Large intestine (tissue), 3 donors: ENCODE data around the gene WASL. TPM values are rescaled to one million over a fixed set of nuclear protein-coding genes. Genes with fewer than 3 reads are reported as not detected.

Experiments
- DNase-seq, 2 donors: peaks; one replicate each; pipeline versions ENCODE4 v3.0.0 to v3.0.0-alpha.2; 2013
- H3K27ac ChIP-seq: one replicate; pipeline ENCODE4 v1.5.1; 2013; ENCODE audit warnings: low read length
- H3K27me3 ChIP-seq: 2 replicates; pipeline ENCODE4 v1.6.1; 2013; ENCODE audit warnings: low read length; ENCODE audit not compliant: control insufficient read depth, insufficient read depth
- H3K36me3 ChIP-seq: 2 replicates; pipeline ENCODE4 v1.6.1; 2013; ENCODE audit warnings: low read length; ENCODE audit not compliant: control insufficient read depth, insufficient read depth
- H3K4me1 ChIP-seq: one replicate; pipeline ENCODE4 v1.6.1; 2013; ENCODE audit warnings: low read length; ENCODE audit not compliant: control insufficient read depth, insufficient read depth
- H3K4me3 ChIP-seq: one replicate; pipeline ENCODE4 v1.5.1; 2013; ENCODE audit warnings: low read length
- H3K9me3 ChIP-seq: one replicate; pipeline ENCODE4 v1.6.1; 2013; ENCODE audit warnings: mild to moderate bottlenecking, low read depth, low read length, moderate library complexity; ENCODE audit not compliant: control insufficient read depth
- WGBS: methylation state at CpG from one replicate; pipeline ENCODE4 v1.1.5; 2013; ENCODE audit warnings: low lambda C conversion rate; ENCODE audit not compliant: insufficient coverage; 5-methylcytosine and 5-hydroxymethylcytosine counted together
- polyA plus RNA-seq: library from polyadenylated mRNA; unstranded; fragments of 120-200 nt; gene quantifications from one replicate; pipeline ENCODE4 v1.2.1, GENCODE V29; 2013

WASL gene
- polyA plus RNA-seq, 1 donor, result 60.7 TPM

DNA sequence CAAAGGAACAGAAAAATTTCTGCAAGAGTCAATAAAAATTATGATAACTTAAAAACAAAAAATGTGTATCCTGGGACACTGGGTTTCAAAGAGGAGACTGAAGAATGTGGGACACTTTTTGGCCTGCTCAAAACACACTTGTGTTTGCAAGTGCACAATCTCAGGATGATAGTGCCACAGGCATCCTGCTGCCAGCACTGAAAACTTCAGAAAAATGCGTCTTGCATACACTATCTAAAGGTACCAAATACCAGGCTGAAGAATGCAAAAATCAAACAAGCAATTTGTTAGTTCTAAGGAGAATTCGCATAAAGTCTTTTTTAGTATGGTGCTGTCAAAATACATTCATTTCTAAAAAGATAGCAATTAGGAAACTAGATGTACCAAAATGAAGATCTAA is 38.1 kb downstream of the WASL start:
- 60% methylated on average over 1 of the region's 2 CpGs for WGBS
- no peak overlapping the region for H3K27ac ChIP-seq
- no peak for DNase-seq
- no peaks in the 10 kb centered on the region for H3K27me3 ChIP-seq
- no peaks in the 10 kb centered on the region for H3K9me3 ChIP-seq
- peaks cover 15% of the 10 kb centered on the region for H3K36me3 ChIP-seq
- H3K4me3 ChIP-seq, result no peak overlapping the region
- H3K4me1 ChIP-seq, result no peaks in the 10 kb centered on the region

DNA sequence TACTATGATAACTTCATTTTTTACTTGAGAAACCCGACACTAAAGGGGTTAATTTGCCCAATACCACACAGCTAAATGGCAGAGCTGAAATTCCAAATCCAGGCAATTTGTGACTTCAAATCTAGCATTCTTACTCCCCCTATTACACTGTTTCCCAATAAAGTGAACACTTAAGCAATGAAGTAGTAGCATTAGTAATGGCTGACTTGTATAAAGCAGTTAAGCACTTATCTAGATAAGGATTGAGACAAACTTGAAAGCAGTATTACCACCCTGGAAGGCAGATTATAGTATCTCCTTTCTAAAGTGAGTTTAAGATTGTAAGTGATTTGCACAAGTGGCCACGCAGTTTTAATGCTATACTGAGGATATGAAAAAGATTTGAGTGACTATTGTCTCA is 39.3 kb downstream of the WASL start:
- no peak overlapping the region for H3K4me3 ChIP-seq
- H3K4me1 ChIP-seq, result peaks cover 7% of the 10 kb centered on the region
- H3K9me3 ChIP-seq, result no peaks in the 10 kb centered on the region
- no peak overlapping the region for H3K27ac ChIP-seq
- WGBS, result no CpG with 5 or more reads among the region's 2 CpGs
- H3K36me3 ChIP-seq, result peaks cover 23% of the 10 kb centered on the region
- DNase-seq, result no peak
- no peaks in the 10 kb centered on the region for H3K27me3 ChIP-seq

DNA sequence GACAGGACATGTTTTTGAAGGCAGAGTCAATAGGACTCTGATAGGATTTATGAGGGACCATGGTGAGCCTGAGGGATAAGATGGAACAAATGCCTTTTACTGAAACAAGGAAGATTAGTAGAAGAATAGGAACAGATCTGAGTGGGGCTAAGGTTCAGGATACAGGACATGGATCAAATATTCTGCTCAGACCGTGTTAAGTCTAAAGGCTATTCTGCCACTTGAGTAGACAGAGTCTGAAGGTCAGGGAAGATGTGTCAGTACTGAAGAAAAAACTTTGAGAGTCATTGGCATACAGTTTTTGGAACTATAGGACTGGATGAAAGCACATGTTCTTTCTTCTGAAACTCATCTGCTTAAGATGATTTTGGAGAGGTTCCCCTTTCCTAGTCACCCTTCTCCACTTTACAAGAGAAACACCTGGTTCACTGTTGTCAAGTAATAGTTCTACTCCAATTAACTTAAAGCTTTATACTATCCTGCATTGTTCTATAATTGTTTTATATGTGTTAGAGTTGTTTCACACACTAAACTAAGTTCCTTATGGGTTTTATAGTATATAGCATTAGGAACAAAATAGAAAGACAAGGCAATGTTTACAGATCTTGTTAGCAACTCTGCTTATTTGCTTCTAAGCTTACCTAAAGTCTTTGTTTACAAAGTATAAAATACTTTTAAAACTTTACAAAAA is 43.4 kb downstream of the WASL start:
- H3K36me3 ChIP-seq, result peaks cover 23% of the 10 kb centered on the region
- WGBS, result no CpG with 5 or more reads among the region's 1 CpG
- H3K4me3 ChIP-seq, result no peak overlapping the region
- H3K4me1 ChIP-seq, result peaks cover 7% of the 10 kb centered on the region
- no peaks in the 10 kb centered on the region for H3K27me3 ChIP-seq
- H3K9me3 ChIP-seq, result no peaks in the 10 kb centered on the region
- H3K27ac ChIP-seq, result peak overlapping the region; percentile 21
- DNase-seq, result peak; percentile 44 to 71

DNA sequence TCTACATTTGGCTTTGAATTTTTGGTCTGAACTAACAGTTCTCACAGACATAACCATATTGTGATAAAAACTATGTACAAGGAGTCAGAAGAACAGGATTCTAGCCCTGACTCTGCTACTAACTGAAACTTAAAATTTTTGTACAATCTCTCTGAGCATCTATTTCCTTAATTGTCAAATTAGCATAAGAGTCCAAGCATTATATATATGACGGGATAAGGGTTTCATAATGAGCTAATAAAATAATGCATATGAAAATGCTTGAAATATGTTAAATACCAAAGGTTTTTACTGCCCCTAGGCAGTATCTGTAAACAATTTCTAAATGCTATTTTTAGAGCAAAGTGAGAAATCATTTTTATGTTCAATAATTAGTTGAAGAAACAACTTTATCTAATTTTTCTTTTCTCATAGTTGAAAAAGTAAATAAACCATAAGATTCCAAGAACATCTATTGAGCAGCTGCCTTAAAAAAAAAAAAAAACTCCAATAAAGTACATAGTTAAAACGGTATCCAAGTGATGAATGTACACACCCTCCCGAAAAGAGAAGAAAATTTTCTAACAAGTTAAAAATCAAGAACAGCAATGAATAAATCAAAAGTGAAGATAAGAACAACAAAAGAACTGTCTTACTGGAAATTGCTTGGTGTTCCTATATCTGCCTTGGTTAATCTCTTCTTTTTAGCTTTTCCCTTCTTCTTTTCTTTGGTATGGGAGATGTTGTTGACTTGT is 52.7 kb downstream of the WASL start:
- H3K4me1 ChIP-seq, result no peaks in the 10 kb centered on the region
- H3K27me3 ChIP-seq, result no peaks in the 10 kb centered on the region
- 43% methylated on average over 1 of the region's 3 CpGs for WGBS
- H3K36me3 ChIP-seq, result peaks cover 31% of the 10 kb centered on the region
- H3K27ac ChIP-seq, result no peak overlapping the region
- H3K9me3 ChIP-seq, result no peaks in the 10 kb centered on the region
- no peak overlapping the region for H3K4me3 ChIP-seq
- no peak for DNase-seq

DNA sequence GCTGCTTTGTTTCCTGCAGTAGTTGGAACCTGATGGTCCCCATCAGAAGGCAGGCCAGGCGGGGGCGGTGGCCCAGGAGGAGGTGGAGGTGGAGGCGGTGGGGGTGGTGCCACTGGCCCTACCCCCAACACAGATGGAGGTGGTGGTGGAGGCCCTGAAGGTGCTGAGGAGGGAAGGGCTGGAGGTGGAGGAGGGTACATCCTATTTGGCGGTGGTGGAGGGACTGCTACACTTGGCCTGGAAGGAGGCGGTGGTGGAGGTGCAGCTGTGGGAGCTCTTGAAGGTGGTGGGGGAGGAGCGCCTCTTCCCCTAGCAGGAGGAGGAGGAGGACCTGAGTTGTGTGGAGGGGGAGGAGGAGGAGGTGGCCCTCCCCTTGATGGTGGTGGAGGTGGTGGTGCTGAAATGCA is 56.3 kb downstream of the WASL start:
- Histone ChIP-seq H3K27ac (no peak overlapping the region), H3K9me3 (no peaks in the 10 kb centered on the region), H3K36me3 (peaks cover 37% of the 10 kb centered on the region), H3K4me3 (no peak overlapping the region), H3K27me3 (no peaks in the 10 kb centered on the region), H3K4me1 (no peaks in the 10 kb centered on the region)
- WGBS, result no CpG with 5 or more reads among the region's 6 CpGs
- no peak for DNase-seq

DNA sequence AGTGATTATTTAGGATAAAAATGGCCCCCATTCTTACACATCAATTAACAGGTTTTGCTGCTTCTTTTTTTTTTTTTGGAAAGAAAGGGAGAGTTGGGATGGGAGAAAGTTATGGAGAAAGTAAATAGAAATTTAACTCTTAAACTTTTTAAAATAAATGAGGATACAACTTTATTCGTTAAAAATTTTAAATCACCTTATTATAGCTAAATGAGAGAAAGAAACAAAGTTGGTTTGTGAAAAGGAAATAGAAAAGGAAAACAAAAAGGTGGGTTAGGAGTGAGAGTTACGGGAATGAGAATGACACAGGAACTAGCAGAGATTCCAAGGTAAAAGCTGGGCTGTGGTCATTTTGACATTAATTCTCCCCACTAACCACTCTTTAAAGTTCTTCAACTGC is 58.3 kb downstream of the WASL start:
- no peak overlapping the region for H3K4me3 ChIP-seq
- DNase-seq, result no peak
- H3K36me3 ChIP-seq, result peaks cover 35% of the 10 kb centered on the region
- H3K9me3 ChIP-seq, result no peaks in the 10 kb centered on the region
- H3K4me1 ChIP-seq, result no peaks in the 10 kb centered on the region
- WGBS, result 100% methylated on average over 2 of the region's 2 CpGs
- no peak overlapping the region for H3K27ac ChIP-seq
- H3K27me3 ChIP-seq, result no peaks in the 10 kb centered on the region

DNA sequence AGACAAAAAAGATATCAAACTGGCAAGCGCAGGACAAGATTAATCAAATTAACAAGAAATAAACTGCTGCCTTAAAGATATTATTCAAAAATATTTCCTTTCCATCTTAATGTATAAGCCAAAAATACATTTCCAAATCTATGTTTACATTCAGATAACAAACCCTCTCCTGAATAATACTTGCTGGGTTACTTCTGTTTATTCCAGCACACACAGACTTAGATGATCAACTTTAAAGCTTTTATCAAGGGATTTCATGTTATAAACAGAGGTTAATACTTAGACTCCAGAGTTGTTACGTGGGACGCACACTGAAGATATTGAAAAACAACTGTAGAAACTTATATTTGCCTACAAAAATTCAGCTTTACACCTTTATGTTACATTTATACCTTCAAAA is 59.6 kb downstream of the WASL start:
- Histone ChIP-seq H3K36me3 (peaks cover 31% of the 10 kb centered on the region), H3K27me3 (no peaks in the 10 kb centered on the region), H3K4me3 (no peak overlapping the region), H3K9me3 (no peaks in the 10 kb centered on the region), H3K27ac (no peak overlapping the region), H3K4me1 (no peaks in the 10 kb centered on the region)
- DNase-seq, result no peak
- WGBS, result 43% methylated on average over 3 of the region's 3 CpGs

DNA sequence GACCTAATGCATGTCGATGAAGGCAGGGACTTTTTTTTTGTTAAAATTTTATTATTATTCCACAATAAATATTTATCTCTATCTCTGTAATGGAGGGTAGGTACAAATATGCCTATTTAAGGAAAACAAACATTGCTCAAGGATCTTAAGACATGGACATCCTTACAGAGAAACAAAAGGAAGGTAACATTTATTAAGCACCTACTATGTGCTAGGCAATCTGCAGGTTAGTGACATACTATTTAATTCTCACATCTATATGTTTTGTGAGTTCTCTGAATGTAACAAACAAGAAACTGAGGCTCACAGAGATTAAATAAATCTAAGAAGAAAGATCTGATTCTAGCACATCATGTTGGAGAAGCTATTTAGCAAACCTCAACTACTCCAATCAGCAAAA is 61.1 kb downstream of the WASL start:
- Histone ChIP-seq H3K27ac (no peak overlapping the region), H3K4me3 (no peak overlapping the region), H3K9me3 (no peaks in the 10 kb centered on the region), H3K36me3 (peaks cover 28% of the 10 kb centered on the region), H3K27me3 (no peaks in the 10 kb centered on the region), H3K4me1 (no peaks in the 10 kb centered on the region)
- no peak for DNase-seq
- WGBS, result 100% methylated on average over 1 of the region's 1 CpG

DNA sequence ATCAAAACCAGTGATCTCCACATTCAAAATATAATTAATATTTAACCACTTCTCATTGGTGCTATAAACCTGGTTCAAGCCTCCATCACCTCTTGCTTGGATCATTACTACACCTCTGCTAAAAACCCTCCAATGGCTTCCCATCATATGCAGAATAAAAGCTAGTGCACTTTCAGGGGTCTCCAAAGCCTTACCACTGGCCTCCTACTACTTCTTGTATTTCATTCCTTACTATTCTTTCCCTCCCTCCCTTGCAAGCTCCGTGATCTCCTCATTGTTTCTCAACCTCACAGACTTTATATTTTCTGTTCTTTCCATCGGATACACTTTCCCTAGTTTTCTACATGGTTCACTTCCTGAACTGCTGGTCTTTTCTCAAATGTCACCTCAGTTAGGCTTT is 61.6 kb downstream of the WASL start:
- Histone ChIP-seq H3K4me3 (no peak overlapping the region), H3K27me3 (no peaks in the 10 kb centered on the region), H3K27ac (no peak overlapping the region), H3K36me3 (peaks cover 23% of the 10 kb centered on the region), H3K9me3 (no peaks in the 10 kb centered on the region), H3K4me1 (no peaks in the 10 kb centered on the region)
- no peak for DNase-seq
- WGBS, result 89% methylated on average over 2 of the region's 2 CpGs

DNA sequence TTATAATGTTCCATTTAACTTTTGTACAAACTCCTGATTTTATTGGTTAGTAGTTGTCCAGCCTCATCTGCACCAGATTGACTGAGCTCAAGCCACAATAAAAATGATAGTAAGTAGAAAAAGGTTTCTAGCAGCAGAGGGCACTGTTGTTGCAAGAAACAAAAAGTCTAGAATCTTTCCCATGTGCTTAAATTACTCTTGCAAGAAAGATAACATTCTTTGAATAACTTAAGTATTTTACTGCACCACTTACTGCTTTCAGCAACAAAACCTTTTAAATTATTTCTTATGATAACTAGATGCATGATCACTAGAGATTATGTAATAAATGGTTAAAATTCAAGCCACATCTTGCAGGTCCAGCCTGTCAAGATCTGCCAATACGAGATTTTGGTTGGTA is 66.1 kb downstream of the WASL start:
- no peak overlapping the region for H3K4me3 ChIP-seq
- H3K36me3 ChIP-seq, result peaks cover 23% of the 10 kb centered on the region
- no peaks in the 10 kb centered on the region for H3K9me3 ChIP-seq
- no peak overlapping the region for H3K27ac ChIP-seq
- no CpG with 5 or more reads among the region's 1 CpG for WGBS
- peak; percentile 35 to 60 for DNase-seq
- H3K27me3 ChIP-seq, result no peaks in the 10 kb centered on the region
- no peaks in the 10 kb centered on the region for H3K4me1 ChIP-seq

DNA sequence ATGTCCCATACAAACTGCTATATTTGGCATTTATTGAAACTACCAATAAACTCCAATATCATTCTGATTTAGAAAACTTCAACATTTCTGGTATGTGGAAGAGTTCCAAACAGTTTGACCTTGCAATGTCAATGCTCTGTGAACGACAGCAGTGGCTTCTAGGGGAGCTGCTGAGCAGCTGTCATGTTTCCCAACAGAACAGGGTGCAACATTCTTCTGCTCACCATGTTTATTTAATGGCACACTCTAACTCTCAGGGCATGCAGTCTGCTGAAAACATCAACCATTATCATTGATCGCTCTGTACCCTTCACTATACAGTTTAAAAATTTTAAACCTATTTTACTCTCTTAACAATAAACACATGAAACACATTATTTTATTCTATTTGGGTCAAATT is 67.2 kb downstream of the WASL start:
- H3K4me3 ChIP-seq, result no peak overlapping the region
- 100% methylated on average over 1 of the region's 2 CpGs for WGBS
- no peaks in the 10 kb centered on the region for H3K9me3 ChIP-seq
- no peak for DNase-seq
- H3K27ac ChIP-seq, result no peak overlapping the region
- H3K4me1 ChIP-seq, result no peaks in the 10 kb centered on the region
- peaks cover 20% of the 10 kb centered on the region for H3K36me3 ChIP-seq
- no peaks in the 10 kb centered on the region for H3K27me3 ChIP-seq
